HG02943 (cell line): ENCODE data around the gene DGKI.

ENCODE experiments used
- ATAC-seq: cut with Tn5 transposase; IDR thresholded peaks from one replicate; pipeline ENCODE4 v1.9.1; 2021; ENCODE audit warnings: mild to moderate bottlenecking, low read depth, moderate library complexity; ENCODE audit not compliant: unreplicated experiment

DGKI gene

DNA sequence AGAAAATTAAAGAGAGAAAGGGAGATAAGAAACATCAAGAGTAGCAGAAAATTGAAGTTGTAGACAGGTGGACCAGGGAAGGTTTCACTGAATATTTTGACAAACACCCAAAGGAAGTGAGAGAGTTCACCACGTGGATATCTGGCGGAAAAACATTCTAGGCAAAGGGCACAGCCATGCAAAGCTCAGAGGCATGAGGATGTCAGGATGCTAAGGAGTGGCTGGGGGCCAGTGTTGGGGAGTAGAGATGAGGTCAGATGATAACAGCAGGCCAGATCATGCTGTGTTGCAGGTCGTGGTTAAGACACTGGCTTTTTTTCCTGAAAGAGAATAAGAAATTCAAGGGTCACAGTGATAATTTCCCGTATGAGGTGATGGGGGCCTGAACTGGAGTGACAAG, 181.9 kb downstream of the DGKI start:
- ATAC-seq, result no peak

DNA sequence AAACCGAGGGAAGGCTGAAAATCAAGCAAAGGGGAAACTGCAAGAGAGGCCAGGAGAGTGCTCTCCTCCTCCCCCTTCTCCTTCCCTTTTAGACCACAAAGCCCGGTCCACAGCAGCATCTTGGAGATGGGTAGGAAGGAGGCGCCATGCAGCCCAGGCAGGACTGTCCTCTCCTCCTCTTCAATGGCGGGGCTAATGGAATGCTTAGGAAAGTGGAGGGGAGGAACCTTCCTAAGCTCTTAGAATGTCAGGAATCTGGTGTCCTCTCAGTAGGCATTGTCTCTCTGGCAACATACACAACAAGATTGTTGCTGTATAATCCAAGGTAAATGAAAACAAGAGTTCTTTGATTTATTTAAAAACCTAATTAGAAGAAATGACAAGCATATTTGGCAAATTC, 185.1 kb downstream of the DGKI start:
- no peak for ATAC-seq

DNA sequence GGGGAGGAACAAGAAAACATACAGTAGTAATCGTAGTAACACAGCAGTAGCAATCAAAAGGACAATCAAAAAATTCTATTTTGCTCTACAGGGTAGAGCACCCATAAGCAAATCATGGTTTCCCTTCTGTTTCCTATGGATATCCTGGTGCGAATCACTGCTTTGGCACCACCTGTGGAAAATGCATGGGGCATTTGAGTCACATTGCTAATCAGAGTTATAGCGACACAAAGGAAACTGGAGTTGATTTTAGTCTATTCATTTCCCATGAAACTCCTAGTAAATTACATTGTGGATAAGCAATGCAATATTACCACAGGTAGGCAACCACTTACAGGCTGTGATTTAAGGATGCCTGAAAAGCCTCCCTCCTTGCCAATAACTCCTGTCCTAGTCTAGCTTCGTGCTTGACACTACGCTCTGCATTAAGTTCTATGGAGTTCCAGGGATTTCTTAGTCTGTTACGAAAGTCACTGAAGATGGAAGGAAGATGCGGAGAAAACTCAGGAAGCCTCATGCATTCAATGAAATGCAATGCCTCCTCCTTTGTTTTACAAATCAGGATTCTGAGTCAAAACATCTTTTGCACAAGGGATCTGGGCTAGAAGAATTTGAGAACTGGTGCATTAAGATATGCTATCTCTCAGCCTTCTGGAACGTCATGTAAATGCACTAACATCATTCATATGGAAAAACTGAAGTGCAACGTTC, 188.4 kb downstream of the DGKI start:
- ATAC-seq, result no peak

DNA sequence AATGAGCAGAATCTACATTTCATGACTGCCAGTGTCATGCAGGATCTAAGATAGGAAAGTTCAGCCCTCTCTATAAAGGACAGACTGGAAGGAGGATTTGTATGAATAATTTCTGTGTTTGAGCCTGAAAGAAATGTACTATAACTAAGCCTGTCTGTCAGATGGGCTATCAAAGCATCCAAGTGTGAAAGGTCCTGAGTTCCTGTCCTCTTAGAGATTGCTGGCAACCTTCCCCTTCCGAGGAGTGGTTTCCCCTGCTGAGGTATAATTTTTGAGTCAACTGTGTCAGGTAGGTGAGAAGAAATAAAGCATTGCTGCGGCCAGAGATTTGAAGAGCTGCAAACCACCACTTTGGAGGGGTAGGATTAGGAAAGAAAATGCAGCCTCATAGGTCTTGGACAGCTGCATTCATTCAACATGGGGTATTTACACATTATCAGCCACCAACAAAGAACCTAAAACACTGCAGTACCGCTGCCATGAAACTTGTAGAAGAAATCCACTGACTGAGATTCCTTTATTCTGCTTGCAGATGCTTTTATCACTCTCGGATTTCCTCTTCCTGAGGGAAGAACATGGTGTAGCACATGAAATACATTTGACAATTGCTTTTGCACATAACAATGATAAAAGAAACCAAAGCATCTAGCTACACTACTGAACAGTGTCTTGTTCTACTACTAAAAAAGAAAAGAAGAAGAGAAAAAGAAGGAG, 189.1 kb downstream of the DGKI start:
- ATAC-seq, result no peak

DNA sequence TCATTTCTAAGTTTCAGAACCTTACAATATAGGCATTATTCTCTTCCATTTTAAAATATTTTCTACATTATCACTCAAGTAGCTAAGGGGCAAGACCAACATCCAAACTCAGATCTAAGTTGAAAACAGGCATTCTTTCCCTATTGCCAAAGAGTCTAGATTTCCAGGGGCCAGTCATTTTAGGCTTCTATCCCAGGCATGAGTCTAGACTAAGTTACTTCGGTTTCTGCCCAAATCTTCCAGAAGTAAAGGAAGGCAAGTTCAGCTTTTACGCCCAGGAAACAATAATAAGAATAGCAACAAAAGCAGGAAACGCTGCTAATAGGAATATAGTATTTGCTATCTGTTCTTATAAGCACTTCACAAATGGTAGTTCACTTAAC, 189.9 kb downstream of the DGKI start:
- no peak for ATAC-seq

DNA sequence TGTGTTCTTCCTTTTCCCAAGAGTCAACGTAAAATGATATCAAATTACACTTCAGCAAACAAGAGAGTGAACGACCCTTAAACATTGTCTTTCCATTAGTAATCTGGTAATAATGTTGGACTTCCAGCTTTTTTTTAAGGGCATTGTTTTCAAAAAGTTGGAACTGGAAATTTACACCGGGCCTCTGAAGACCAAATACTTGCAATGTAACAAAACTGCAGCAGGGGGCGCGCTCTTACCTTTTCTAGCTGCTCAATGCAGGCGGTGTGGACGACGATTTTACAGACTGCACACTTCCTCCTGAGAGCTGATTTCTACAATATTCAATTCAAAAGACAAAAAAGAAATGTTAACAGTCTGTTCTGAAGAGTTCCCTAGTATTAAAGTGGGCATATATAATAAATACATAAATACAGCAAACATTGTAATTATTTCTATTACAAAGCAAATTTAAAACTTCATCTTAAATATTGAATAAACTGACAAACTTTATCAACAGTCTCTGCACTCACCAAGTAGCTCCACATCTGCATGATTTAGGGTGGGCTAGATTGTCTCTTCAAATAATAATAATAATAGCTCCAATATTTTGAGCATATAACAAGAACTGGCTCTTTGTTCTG, 190.4 kb downstream of the DGKI start:
- peak; percentile 82 for ATAC-seq

DNA sequence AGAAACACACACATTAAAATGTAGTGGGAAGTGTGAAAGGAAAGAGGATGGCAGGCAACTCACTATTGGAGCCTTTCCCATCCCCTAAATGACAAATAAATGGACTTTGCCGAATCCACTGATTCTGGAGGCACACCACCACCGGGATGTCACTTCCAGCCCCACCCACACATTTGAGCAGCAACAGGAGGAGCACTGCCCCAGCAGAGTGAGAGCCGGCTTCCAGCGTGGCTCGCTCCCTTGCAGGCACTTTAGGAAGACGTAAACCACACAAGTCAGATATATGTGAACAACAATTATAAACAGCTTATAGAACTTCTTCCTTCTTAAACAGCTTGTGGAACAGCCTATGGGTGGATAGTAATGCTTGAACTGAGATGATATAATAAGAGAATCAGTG, 191.0 kb downstream of the DGKI start:
- no peak for ATAC-seq

DNA sequence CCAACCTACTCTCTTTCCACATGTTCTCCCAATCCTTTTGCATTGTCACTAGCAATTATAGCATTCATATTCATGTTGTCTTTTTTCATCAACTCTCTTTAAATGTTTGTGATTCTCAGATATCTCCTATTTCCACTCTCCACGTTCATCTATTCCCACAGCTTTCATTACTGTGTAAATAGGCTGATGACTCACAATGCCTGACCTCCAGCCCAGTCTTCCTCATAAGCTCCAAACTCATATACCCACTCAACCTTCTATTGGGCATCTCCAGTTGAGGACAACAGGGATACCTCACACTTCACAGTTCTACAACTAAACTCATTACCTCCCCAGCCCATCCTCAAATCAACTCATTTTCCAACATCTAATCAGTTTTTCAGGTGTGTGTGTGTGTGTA, 194.1 kb downstream of the DGKI start:
- no peak for ATAC-seq

DNA sequence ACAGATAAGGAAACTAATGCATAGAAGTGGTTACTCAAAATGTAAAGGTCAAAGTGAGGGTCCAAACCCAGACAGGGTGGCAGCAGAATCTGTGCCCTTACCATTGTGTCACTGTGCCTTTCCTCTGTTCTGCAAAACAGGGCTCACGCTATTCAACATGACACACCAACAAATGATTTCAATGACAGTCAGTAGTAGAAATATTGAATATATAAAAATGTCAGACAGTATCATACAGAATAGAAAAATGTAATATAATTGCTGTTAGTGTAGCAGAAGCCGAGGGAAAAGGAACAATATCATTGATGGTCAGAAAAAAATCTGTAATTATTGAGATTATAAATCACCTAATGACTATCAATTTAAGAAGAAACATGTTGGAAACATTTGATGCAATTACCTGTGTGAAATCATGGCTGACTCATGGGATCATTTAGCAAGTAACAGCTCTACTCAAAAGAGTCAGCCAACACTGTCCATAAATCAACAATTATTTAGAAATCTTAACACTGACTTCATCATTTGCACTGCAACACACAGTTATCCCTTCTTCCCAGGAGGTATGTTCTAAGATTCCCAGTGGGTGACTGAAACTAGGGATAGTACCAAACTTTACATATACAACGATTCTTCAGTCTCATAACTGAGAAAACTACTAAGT, 198.7 kb downstream of the DGKI start:
- no peak for ATAC-seq

DNA sequence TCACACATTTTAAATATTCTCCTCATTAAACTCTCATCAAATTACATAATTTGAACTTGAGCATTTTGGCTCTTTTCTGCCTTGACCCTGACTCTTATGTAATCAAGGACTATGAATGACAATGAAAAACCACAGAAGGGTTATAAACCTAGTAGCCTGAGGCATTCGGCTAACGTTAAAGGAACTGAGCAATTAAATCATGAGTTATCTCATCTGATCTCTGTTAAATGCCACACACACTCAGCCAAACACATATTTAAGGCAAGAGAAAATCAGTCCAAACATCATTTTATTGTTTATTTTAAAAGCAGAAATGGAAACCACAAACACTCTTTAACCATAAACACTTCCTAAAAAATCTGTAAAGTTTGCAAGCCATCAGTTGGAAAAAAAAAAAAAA, 204.3 kb downstream of the DGKI start:
- no peak for ATAC-seq

DNA sequence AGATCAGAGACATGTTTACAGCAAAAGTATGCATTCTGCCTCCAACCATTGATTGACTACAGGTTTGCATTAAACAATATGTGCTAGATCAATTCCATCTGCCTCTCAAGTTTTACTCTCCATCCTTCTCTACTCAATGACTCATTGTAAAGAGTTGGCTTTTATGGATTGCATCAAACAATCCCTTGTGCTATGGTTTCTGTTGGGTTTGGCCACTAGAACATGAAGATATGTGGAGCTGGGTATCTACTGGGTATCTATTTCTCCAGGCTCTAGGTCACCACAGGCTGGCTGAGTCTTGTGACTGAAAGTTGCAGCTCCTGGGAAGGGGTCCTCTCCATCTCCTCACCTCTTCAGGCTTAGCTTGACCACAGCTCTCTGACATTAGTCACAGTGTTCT, 204.7 kb downstream of the DGKI start:
- no peak for ATAC-seq

DNA sequence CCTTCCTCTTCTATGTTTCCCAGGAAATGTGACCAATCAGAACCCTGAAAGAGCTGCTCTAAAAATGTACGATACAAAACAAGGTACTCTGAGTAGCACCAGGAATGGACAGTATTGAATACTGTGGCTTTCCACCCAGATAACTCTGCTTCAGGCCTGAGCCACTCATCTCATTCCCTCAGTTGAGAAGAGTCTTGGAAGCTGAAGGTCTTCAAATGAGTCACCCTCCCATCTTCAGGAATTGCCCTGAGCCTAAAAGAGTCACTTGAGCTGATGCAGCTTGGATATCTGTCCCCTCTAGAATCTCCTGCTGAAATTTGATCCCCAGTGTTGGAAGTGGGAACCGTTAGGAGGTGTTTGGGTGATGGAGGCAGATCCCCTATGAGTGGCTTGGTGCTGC, 210.4 kb downstream of the DGKI start:
- ATAC-seq, result no peak

DNA sequence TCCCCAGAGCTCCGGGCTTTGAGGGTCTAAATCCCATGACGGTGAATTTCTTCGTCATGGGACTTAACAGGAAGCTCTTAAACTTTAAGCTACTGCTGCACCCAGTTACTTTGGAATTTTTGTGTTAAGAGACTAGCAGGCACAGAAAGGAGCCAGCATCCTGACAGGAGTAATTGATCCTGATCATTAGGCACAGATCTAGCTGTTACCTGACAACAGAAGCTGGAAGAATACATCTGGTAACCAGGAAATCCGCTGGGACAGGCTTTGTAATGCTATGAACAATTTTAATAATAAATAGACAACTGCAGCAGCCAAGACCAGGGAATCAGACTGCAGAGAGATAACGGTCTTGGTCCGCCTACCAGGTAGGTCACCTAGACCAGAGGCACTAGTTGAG, 210.9 kb downstream of the DGKI start:
- ATAC-seq, result no peak

DNA sequence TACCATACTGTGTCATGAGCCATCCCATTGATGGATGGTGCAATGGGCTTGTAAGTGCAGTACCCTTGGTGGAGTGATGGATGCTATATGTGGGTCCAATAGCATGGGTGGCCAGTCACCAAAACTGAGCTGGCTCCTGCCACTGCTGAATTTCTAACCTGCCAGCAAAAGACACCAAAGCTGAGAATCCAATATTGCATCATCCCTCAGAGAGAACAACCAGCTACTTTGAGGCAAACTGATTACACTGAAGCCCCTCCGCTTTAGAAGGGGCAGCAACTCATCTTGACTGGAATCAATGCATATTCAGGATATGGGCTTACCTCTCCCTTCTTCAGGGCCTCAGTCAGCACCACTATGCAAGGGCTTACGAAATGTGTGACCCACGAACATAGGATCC, 211.6 kb downstream of the DGKI start:
- ATAC-seq, result no peak

DNA sequence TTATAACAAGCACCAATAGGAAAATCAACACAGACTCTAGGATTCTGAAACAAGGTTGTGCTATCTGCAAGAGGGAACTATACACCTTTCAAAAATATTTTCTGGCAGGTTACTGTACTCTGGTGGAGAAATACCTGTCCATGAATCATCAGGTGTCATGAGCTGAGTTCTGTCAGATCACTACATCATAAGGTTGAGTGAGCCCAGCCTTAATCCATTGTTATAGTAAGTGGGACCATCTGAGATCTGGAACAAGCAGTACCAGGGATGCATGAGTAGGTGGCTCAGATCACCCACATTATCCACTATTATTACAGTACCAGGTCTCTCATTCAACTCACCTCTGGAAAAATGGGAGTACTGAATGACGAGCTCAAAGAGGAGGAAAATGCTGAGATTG, 212.4 kb downstream of the DGKI start:
- no peak for ATAC-seq

DNA sequence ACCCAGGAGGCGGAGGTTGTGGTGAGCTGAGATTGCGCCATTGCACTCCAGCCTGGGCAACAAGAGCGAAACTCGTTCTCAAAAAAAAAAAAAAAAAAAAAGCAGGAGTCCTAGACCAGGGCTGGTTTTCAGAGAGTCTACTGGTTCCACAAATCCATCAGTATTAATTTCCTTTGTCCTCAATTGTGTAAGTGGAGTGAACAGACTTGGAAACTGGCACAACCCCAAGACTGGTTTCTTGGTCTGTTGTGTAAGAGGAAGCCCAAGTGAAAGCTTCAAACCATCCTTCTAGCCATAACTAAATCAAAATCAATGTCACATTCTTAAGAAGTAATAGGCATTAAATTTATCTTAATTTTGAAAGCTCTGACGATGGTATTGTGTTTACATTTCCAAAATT, 213.6 kb downstream of the DGKI start:
- ATAC-seq, result no peak

DNA sequence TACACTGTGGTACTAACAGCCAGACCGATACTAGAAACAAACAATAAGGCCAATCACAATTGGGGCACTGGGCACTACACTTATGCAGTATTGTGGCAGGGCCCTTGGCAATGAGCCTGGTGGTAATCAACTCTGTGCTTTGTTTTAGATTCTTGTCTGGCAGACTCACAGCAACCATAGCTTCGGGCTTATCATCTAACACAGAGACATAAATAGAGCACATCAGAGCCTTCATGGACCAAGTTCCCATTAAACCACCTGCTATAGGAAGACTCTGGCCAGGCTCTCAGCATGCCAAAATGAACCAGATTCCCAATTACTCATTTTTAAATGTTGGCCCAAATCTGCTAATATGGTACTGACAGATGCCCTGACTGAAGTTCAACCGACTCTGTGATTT, 218.6 kb downstream of the DGKI start:
- no peak for ATAC-seq

DNA sequence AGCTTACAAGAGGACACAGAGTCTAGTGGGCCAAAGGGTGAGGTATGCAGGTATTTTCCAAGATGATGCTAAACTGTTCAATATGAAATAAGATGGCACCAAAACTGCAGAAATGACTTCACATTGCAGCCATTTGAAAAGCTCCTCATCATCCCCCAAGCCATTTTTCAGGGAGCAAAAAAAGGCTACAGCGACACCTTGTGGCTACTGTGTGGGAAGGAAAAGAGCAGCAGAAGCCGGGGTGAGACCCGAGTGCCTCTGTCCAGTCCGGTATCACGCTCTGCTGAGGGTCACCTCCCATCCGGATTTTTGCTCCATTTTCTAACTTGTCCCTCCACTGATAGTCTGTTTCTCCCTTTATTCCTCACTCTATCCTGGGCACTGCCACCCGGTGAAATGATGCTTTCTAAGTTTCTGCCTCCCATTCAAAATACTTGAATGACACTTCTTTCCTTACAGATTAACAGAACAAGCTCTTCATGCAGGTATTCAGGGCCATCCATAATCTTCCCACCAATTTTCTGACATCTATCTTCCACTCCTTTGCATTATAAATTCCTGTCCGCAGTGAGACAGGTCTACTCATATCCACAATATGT, 220.2 kb downstream of the DGKI start:
- ATAC-seq, result no peak

DNA sequence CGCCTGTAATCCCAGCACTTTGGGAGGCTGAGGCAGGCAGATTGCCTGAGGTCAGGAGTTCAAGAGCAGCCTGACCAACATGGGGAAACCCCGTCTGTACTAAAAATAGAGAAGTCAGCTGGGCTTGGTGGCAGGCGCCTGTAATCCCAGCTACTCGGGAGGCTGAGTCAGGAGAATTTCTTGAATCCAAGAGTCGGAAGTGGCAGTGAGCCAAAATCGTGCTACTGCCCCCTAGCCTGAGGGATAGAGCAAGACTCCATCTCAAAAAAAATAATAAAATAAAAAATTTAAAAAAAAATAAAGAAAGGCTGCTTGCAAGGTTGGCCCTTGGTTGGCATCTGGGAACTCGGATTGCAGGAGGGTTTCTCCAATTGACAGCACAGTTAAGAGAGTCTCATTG, 221.6 kb downstream of the DGKI start:
- ATAC-seq, result no peak

DNA sequence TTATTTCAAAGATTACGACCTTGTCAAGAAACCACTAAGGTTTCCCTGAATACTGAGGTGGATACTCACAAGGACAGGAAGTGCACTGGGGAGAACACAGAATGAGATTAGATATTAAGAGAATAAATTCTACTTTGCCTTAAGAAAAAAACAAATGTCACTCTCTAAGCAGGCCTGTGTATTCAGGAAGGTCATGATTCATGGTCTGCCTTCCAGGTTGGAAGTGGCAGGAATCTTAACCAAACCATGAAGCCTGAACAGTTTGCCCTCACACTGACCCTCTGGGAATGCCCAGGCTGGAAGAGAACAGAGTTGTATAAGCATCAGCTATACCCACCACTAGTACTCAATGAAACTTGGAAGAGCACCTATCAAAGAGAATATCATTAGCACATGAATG, 227.6 kb downstream of the DGKI start:
- ATAC-seq, result no peak

DNA sequence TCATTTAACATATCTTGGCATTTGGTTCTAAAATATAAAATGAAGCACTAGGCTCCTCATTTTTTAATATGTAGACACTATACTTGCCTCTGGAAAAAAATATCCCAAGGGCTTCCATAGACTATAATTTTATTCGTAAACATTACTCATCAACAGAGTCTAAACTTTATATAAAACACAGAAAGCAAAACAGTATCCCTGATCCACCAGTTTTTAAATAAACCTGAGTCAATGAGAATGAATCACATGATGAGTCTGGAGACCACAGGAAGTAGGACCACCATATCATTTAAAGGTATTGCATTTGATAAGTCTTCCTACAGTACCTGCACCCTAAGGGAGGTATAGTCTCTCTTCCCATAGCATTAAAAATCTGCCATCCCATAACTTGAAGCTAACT, 228.0 kb downstream of the DGKI start:
- no peak for ATAC-seq
